Gastrocnemius medialis (tissue), 4 donors: ENCODE results near the gene ZMAT5.

Source experiments
- POLR2A ChIP-seq, 2 donors: fragments of 450-650 bp; IDR thresholded peaks; one replicate each; pipeline ENCODE4 v1.6.1; 2017; ENCODE audit warnings: antibody characterized with exemption in 2 of 2, mild to moderate bottlenecking in 2 of 2, moderate library complexity in 2 of 2
- TF ChIP-seq, protein P1 (sequence below), 5 experiments: fragments of 450-650 bp in 3 of 5; fragments of 200-600 bp in 2 of 5; sonication (generic) in 2 of 5; IDR thresholded peaks in 4 of 5; conservative IDR thresholded peaks in 1 of 5; 1 replicate in 4 of 5; 2 replicates in 1 of 5; pipeline ENCODE4 v1.5.1; 2016 to 2019; ENCODE audit warnings: antibody characterized with exemption in 5 of 5, mild to moderate bottlenecking in 3 of 5, moderate library complexity in 3 of 5

DNA sequence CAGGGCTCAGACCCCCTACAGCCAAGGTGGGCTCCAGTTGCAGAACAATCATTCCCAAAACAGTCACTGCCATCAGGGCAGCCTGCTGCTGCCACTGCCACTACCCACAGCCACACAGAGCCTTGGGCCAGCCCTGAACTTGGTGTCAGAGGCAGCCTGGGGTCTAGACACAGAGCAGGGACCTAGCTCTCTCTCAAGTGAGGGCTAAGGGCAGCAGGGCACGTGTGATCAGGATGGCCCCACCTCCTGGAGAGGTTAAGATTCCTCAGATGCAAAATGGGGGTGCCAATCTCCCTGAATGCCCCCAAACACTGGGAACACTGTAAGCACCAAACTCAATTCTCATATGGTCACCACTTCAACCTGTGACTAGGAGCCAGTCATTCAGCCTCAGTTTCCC, 31.4 kb downstream of the ZMAT5 start:
- TF ChIP-seq, protein P1, sequence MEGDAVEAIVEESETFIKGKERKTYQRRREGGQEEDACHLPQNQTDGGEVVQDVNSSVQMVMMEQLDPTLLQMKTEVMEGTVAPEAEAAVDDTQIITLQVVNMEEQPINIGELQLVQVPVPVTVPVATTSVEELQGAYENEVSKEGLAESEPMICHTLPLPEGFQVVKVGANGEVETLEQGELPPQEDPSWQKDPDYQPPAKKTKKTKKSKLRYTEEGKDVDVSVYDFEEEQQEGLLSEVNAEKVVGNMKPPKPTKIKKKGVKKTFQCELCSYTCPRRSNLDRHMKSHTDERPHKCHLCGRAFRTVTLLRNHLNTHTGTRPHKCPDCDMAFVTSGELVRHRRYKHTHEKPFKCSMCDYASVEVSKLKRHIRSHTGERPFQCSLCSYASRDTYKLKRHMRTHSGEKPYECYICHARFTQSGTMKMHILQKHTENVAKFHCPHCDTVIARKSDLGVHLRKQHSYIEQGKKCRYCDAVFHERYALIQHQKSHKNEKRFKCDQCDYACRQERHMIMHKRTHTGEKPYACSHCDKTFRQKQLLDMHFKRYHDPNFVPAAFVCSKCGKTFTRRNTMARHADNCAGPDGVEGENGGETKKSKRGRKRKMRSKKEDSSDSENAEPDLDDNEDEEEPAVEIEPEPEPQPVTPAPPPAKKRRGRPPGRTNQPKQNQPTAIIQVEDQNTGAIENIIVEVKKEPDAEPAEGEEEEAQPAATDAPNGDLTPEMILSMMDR (IDR thresholded peaks at IDR 0.05 in 4 of 5, conservative IDR thresholded peaks at IDR 0.05 in 1 of 5), result no peak
- TF ChIP-seq POLR2A (IDR thresholded peaks at IDR 0.05), result no peak
